ENCODE measurements around the gene NADK. TPM values are rescaled to one million over a fixed set of nuclear protein-coding genes. Genes with fewer than 3 reads are reported as not detected.
"Not testable (repeated sequence)": the region's sequence is repeated elsewhere in the genome, so short reads cannot be mapped to it uniquely, and the experiment has no call there.

The NADK gene
- total RNA-seq, 1 donor from 2014 or later: 68.1 TPM

DNA sequence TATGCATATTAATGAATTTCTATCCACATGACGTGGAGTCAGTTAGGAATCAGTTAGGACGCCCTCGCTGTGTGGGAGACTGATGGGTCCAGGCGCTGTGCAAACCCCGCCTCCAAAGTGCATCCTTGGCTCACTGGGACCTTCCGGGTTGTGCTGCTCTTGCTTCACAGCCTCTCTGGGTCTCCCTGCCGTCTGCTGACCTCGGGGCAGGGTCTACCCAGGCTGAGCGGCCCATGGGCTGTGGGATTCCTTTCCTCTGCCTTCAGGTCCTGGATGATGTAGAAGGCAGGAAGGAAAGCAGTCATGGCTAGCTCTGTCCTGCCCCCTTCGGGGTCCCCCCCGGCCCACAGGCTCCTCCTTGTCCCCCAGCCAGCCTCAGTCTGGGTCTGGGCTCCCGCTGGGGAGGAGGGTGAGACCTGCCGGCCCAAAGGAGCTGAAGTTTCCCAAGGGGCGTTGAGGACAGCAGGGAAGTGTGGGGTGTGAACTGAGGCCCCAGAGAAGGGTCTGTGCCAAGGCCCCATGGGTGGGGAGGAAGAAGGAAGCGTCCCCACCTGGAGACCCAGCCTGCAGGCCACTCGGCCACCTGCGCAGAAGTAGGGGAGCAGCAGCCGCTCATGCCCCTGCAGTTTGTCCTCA, 29.5 kb downstream of the NADK start:
- DNase-seq (ENCODE audit: low spot score): no peak
- Mint-ChIP-seq H3K4me3 (ENCODE audit: unreplicated experiment) (no peak overlapping the region), H3K27ac (ENCODE audit: unreplicated experiment) (peak overlapping the region; percentile 57), H3K4me1 (ENCODE audit: low read depth) (peaks cover 5% of the 10 kb centered on the region), H3K36me3 (ENCODE audit: low read depth) (peaks cover under 1% of the 10 kb centered on the region), H3K27me3 (ENCODE audit: low read depth) (no peaks in the 10 kb centered on the region), H3K9me3 (ENCODE audit: low read depth) (no peaks in the 10 kb centered on the region)
- TF ChIP-seq, protein P1, sequence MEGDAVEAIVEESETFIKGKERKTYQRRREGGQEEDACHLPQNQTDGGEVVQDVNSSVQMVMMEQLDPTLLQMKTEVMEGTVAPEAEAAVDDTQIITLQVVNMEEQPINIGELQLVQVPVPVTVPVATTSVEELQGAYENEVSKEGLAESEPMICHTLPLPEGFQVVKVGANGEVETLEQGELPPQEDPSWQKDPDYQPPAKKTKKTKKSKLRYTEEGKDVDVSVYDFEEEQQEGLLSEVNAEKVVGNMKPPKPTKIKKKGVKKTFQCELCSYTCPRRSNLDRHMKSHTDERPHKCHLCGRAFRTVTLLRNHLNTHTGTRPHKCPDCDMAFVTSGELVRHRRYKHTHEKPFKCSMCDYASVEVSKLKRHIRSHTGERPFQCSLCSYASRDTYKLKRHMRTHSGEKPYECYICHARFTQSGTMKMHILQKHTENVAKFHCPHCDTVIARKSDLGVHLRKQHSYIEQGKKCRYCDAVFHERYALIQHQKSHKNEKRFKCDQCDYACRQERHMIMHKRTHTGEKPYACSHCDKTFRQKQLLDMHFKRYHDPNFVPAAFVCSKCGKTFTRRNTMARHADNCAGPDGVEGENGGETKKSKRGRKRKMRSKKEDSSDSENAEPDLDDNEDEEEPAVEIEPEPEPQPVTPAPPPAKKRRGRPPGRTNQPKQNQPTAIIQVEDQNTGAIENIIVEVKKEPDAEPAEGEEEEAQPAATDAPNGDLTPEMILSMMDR (IDR thresholded peaks at IDR 0.05): no peak

DNA sequence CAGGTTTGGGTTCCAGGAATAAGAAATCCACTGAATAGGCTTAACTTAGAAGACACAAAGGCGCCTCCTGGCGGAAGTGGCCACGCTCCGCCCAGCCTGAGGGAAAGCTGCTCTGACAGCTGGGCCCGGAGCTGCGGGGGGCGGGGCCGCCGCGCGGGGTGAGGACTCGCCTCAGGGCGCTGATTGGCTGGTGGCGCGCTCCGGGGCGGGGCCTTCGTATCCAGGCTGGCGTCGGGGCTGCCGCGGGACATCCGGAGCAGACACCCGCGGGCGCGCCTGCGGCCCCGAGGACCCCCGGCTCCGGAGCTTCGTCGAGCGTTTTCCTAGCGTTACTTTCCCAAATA, 31.7 kb downstream of the NADK start:
- H3K27me3 Mint-ChIP-seq (ENCODE audit: low read depth); H3K36me3 Mint-ChIP-seq (ENCODE audit: low read depth); H3K9me3 Mint-ChIP-seq (ENCODE audit: low read depth); H3K4me1 Mint-ChIP-seq (ENCODE audit: low read depth); DNase-seq (ENCODE audit: low spot score): not testable (repeated sequence)
- H3K27ac Mint-ChIP-seq (ENCODE audit: unreplicated experiment): peak overlapping the region; percentile 57
- peak overlapping the region; percentile 35 for H3K4me3 Mint-ChIP-seq (ENCODE audit: unreplicated experiment)

DNA sequence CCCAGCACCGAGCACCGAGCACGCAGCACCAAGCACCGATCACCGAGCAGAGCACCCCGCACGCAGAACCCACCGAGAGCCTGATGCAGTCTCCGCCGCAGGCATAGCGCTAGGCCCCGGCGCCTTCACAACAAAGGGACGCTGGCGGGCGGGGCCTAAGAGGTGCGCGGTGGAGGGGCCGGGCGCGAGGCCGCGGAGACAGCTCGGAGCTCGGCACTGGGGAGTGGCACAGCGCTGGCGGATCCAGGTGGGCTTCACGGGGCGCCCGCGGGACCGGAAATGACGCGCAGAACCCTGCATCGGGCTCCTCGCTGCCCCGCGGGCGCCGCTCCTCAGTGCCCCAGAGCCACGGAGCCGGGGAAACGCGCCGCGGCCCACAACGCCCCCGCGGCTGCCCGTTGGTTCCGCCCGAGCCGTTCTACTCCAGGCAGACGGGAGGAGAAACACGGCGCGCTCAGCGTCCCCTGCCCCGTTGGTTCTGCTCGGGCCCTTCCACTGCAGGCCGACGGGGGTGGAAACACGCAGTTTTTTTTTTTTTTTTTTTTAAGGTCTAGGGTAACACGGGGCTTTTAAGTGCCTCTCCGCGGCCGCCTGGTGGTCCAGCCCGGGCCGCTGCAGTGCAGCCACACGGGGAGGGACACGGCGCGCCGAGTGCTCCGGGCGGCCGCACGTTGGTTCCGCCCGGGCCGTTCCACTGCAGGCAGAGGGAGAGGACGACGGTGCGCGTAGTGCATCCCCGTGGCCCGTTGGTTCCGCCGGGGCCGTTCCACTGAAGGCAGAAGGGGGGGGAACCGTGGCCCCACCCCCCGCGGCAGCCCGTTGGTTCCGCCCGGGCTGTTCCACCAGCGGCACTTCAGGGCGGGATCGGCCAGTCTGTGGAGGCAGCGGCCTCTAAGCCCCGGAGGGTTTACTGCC, 32.4 kb downstream of the NADK start:
- H3K27me3 Mint-ChIP-seq (ENCODE audit: low read depth); H3K36me3 Mint-ChIP-seq (ENCODE audit: low read depth); DNase-seq (ENCODE audit: low spot score); H3K9me3 Mint-ChIP-seq (ENCODE audit: low read depth): not testable (repeated sequence)
- peak overlapping the region; percentile 94 for H3K27ac Mint-ChIP-seq (ENCODE audit: unreplicated experiment)
- H3K4me1 Mint-ChIP-seq (ENCODE audit: low read depth): peaks cover 12% of the 10 kb centered on the region
- H3K4me3 Mint-ChIP-seq (ENCODE audit: unreplicated experiment): peak overlapping the region; percentile 68

DNA sequence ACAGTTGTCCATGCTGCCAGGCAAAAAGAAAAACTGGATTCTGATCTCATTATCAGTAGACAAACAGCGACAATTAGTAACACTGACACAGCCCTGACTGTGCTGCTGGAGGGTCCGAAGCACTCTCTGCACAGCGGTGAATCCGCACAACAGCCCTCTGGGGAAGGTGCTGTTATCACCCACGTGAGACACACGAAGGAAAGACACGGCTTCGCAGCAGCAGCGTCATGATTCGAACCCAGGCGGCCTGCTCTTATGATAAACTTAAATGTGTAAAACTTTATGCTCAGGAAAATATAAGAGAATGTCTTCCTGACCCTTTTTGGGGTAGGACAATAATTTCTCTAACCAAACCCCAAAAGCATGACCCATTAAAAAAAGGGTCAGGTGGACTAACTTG, 35.7 kb downstream of the NADK start:
- H3K9me3 Mint-ChIP-seq (ENCODE audit: low read depth): not testable (repeated sequence)

DNA sequence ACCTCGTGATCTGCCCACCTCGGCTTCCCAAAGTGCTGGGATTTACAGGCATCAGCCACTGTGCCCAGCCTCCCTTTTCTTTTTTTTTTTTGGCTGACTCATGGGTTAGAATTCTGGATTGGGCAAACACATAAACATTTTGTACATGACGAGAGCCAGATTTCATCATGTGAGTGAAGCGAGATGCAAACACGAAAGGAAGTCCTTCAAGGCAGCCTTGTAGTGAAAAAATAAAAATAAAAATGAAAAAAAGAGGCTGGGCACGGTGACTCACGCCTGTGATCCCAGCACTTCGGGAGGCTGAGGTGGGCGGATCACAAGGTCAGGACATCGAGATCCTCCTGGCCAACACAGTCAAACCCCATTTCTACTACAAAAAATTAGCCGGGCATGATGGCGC, 37.3 kb downstream of the NADK start:
- H3K36me3 Mint-ChIP-seq (ENCODE audit: low read depth); H3K9me3 Mint-ChIP-seq (ENCODE audit: low read depth); DNase-seq (ENCODE audit: low spot score); H3K4me1 Mint-ChIP-seq (ENCODE audit: low read depth); H3K27me3 Mint-ChIP-seq (ENCODE audit: low read depth); H3K4me3 Mint-ChIP-seq (ENCODE audit: unreplicated experiment): not testable (repeated sequence)
- peak overlapping the region; percentile 93 for H3K27ac Mint-ChIP-seq (ENCODE audit: unreplicated experiment)

More for the DNA sequence above, 35.7 kb downstream of the NADK start:
- H3K27me3 Mint-ChIP-seq (ENCODE audit: low read depth); H3K4me1 Mint-ChIP-seq (ENCODE audit: low read depth); H3K4me3 Mint-ChIP-seq (ENCODE audit: unreplicated experiment); DNase-seq (ENCODE audit: low spot score); H3K27ac Mint-ChIP-seq (ENCODE audit: unreplicated experiment); H3K36me3 Mint-ChIP-seq (ENCODE audit: low read depth): not testable (repeated sequence)

DNA sequence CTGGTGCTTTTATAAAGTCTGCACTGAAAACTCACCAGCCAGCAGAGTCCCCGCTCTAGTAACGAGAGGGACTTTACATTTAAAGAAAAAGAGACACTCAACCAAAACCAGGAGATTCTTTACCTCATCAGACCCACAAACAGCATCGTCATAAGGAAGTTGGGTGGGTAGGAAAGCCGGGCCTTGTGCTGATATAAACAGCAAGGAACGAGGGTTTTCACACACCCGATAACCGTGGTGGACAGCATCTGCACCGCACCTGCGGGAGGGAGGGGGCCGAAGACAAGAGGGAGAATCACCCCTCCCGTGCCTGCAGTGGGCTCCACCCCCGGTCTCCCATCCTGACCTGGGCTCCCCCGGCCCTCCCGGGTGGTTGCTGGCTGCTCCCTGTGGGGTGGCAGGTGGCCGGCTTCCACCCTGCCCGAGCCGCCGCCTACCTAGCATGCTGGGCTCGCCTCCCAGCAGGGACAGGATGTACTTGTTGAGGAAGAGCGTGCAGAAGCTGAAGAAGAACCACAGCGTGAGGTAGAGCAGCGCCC, 39.4 kb downstream of the NADK start:
- H3K4me3 Mint-ChIP-seq (ENCODE audit: unreplicated experiment); H3K9me3 Mint-ChIP-seq (ENCODE audit: low read depth); H3K4me1 Mint-ChIP-seq (ENCODE audit: low read depth); H3K27me3 Mint-ChIP-seq (ENCODE audit: low read depth); H3K36me3 Mint-ChIP-seq (ENCODE audit: low read depth); DNase-seq (ENCODE audit: low spot score); H3K27ac Mint-ChIP-seq (ENCODE audit: unreplicated experiment): not testable (repeated sequence)

DNA sequence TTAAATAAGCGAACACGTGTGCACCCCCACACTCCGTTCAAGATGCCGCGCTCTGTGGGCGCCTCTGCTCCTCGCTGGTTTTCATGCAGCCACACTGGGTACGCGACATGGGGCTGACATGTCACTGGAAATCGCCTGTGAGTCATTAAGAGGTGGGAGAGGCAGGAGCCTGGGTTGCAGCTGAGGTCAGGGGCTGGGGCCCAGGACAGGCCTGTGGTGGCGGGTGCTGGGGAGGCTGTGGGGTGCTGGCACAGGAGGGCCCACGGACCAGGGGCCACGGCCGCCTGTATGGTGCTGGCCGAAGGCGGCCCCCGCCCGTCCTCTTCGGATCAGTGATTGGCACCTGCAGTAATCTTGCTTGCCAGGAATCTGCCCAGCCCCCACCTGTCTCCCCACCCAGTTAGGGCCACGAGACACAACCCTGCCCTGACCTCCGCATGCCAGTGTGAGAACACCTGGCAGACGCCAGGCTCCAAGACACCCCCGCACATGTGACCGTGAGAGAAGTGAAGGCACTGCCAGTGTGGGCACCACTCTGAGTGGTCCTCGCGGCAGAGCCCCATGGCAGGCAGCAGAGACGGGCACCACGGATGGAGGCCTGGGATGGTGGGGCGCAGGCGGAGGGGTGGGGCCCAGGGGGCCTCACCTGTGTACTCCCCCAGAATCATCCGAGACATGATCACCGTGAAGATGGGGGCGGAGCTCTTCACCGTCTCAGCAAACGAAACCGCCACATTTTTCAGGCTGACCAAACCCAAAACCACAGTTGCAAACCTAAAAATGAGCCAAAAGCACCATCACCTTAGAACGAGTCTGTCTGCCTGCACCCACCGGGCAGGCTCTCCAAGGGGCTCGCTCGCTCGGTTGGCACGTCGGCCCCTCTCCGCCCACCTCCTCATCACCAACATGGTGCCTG, 40.3 kb downstream of the NADK start:
- not testable (repeated sequence) for H3K27ac Mint-ChIP-seq (ENCODE audit: unreplicated experiment); DNase-seq (ENCODE audit: low spot score); H3K4me1 Mint-ChIP-seq (ENCODE audit: low read depth); H3K27me3 Mint-ChIP-seq (ENCODE audit: low read depth); H3K9me3 Mint-ChIP-seq (ENCODE audit: low read depth); H3K4me3 Mint-ChIP-seq (ENCODE audit: unreplicated experiment); H3K36me3 Mint-ChIP-seq (ENCODE audit: low read depth)
